Measurements from ENCODE around the gene SLC25A39. TPM values are rescaled to one million over a fixed set of nuclear protein-coding genes. Genes with fewer than 3 reads are reported as not detected.
"Not testable (repeated sequence)": the region's sequence is repeated elsewhere in the genome, so short reads cannot be mapped to it uniquely, and the experiment has no call there.

Gene SLC25A39, protein sequence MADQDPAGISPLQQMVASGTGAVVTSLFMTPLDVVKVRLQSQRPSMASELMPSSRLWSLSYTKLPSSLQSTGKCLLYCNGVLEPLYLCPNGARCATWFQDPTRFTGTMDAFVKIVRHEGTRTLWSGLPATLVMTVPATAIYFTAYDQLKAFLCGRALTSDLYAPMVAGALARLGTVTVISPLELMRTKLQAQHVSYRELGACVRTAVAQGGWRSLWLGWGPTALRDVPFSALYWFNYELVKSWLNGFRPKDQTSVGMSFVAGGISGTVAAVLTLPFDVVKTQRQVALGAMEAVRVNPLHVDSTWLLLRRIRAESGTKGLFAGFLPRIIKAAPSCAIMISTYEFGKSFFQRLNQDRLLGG
- total RNA-seq: 100 to 1,000 TPM in 1 of 2 donors, 10 to 100 TPM in 1; 72.6 to 154 TPM

DNA sequence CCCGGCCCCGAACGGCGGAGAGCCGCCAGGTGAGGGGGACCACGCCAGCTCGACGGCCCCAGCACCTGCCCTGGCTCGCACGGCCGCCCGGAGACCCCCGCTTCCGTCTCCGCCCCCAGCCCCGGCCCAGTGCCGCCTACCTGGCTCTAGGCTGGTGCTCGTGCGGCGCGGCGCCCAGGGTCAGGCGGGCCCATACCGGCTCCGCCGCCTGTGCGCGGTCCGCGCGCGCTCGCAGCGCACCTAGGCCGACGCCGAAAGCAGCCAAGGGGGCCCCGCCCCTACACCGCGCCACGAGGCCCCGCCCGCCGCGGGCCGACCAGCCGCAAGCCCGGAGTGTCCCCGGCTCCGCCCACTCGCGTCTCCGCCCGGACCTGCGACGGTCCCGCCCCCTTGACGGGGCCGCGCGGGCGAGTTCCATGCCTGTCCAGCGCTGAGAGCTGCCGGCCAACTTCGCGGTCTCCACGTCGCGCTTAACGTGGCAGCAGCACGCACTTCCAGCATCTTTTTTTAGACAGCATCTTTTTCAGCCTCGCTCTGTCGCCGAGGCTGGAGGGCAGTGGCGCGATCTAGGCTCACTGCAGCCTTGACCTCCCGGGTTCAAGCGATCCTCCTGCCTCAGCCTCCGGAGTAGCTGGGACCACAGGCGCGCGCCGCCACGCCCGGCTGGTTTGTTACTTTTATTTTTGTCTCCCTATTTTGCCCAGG, at the start of gene SLC25A39:
Gene SLC25A39, minus strand, starts transcription at position 253 of the 705 bp plus-strand sequence. CDS start 1,261 bp downstream, outside the sequence.
- H3K9me3 ChIP-seq: no peaks in the 10 kb centered on the region
- H3K27ac ChIP-seq: peak within 1 kb of the TSS; percentile 91 to 96 (median 93)
- TF ChIP-seq POLR2A (IDR thresholded peaks at IDR 0.05) (peak; percentile 67 to 78 (median 67)), CTCF (IDR thresholded peaks at IDR 0.05) (peak in 2 of 7 experiments; percentile 13 to 37)
- H3K36me3 ChIP-seq (replicated peaks in 1 of 2; ENCODE audit: insufficient read depth in 1 of 2, low read depth in 2 of 2): peaks cover 7 to 18% of the 10 kb centered on the region in 2 donors
- ATAC-seq: peak; percentile 89
- H3K27me3 ChIP-seq: no peaks in the 10 kb centered on the region
- WGBS, 2 donors: 0% methylated on average over 12 to 78 of the region's 85 CpGs
- intact Hi-C loops (cut with DNase I): loop anchor here (5.0 kb wide), 1 partner anchor 107 kb away; the partner anchor contains the start of gene UBTF
- H3K4me3 ChIP-seq: peak within 1 kb of the TSS; percentile 60 to 92
- DNase-seq: peak; percentile 94 to 96 (median 96)
- H3K4me1 ChIP-seq: peaks cover 33% of the 10 kb centered on the region

DNA sequence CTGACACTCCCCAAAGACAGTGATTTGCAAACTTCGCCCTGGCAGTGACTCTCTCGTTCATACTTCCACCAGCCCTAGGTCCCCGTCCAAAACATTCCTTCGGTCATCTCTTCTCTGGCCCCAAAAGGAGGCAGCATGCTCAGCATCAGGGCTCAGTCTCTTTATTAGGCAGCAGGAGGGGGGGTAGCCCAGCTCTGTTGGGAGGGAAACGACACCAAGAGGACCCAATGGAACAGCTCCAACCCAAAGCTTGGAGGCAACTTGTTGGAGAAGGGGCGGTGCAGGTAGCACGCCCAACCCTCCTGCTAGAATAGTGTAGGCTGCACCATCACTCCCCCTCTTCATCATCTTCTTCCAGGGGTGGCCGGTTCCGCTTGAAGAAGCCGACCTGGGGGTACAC, 47.4 kb upstream of the SLC25A39 start:
- ATAC-seq: no peak
- intact Hi-C loops (cut with DNase I): no loop called here
- Histone ChIP-seq H3K27ac (no peak overlapping the region), H3K4me3 (no peak overlapping the region), H3K27me3 (no peaks in the 10 kb centered on the region), H3K36me3 (replicated peaks in 1 of 2; ENCODE audit: insufficient read depth in 1 of 2, low read depth in 2 of 2) (no peaks in the 10 kb centered on the region), H3K4me1 (no peaks in the 10 kb centered on the region), H3K9me3 (no peaks in the 10 kb centered on the region)
- 72% methylated on average over 10 of the region's 10 CpGs for WGBS, 2 donors
- DNase-seq: no peak
- TF ChIP-seq CTCF (IDR thresholded peaks at IDR 0.05) (no peak), POLR2A (IDR thresholded peaks at IDR 0.05) (no peak)

- H3K36me3 ChIP-seq (replicated peaks in 1 of 2; ENCODE audit: insufficient read depth in 1 of 2, low read depth in 2 of 2); DNase-seq; intact Hi-C loops (cut with DNase I); H3K4me1 ChIP-seq; H3K9me3 ChIP-seq; H3K4me3 ChIP-seq; H3K27me3 ChIP-seq; H3K27ac ChIP-seq; ATAC-seq: not testable (repeated sequence)
- WGBS, 2 donors: 49 to 55% methylated on average over 12 to 17 of the region's 17 CpGs
Measured at GRCh38 chr17:44369414-44370023, 44.9 kb upstream of the SLC25A39 start.

GRCh38 chr17:44368391-44369243, 44.0 kb upstream of the SLC25A39 start:
- 79 to 86% methylated on average over 10 to 36 of the region's 42 CpGs for WGBS, 2 donors
- H3K27ac ChIP-seq; H3K4me3 ChIP-seq; intact Hi-C loops (cut with DNase I); H3K27me3 ChIP-seq; H3K36me3 ChIP-seq (replicated peaks in 1 of 2; ENCODE audit: insufficient read depth in 1 of 2, low read depth in 2 of 2); H3K4me1 ChIP-seq; ATAC-seq; H3K9me3 ChIP-seq; DNase-seq: not testable (repeated sequence)

GRCh38 chr17:44367231-44367979, 42.8 kb upstream of the SLC25A39 start:
- Histone ChIP-seq H3K36me3 (replicated peaks in 1 of 2; ENCODE audit: insufficient read depth in 1 of 2, low read depth in 2 of 2) (no peaks in the 10 kb centered on the region), H3K9me3 (no peaks in the 10 kb centered on the region), H3K4me3 (no peak overlapping the region), H3K27ac (no peak overlapping the region), H3K4me1 (peaks cover 16% of the 10 kb centered on the region), H3K27me3 (no peaks in the 10 kb centered on the region)
- 25 to 32% methylated on average over 7 of the region's 7 CpGs for WGBS, 2 donors
- intact Hi-C loops (cut with DNase I): no loop called here
- ATAC-seq (no peak), DNase-seq (no peak)
- no peak for TF ChIP-seq POLR2A (IDR thresholded peaks at IDR 0.05)
- TF ChIP-seq CTCF (IDR thresholded peaks at IDR 0.05): no peak

DNA sequence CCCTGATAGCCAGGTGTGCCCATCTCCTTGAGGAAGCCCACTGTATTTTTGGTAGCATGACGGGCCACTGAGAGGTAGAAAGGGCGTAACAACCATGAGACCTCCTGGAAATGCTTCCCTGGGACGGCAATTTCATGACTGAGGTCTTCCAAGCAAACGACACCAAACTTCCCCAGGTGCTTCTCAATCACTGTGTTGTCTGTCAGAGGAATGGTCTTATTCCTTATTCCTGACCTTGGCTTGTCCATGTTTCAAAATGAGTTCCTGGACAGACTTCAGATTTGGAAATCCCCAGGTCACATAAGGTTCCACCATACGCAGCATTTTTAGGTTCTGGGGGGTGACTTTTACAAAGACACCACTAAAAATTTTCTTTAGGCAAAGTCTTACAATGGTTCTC, 40.4 kb upstream of the SLC25A39 start:
- WGBS, 2 donors: 64 to 67% methylated on average over 5 of the region's 5 CpGs
- peaks cover 18% of the 10 kb centered on the region for H3K4me1 ChIP-seq
- H3K9me3 ChIP-seq; H3K27ac ChIP-seq; intact Hi-C loops (cut with DNase I); DNase-seq; ATAC-seq; H3K4me3 ChIP-seq; H3K36me3 ChIP-seq (replicated peaks in 1 of 2; ENCODE audit: insufficient read depth in 1 of 2, low read depth in 2 of 2); H3K27me3 ChIP-seq: not testable (repeated sequence)

All from body of pancreas (tissue), 4 donors.